ENCODE measurements around the gene DDR2.

DNA sequence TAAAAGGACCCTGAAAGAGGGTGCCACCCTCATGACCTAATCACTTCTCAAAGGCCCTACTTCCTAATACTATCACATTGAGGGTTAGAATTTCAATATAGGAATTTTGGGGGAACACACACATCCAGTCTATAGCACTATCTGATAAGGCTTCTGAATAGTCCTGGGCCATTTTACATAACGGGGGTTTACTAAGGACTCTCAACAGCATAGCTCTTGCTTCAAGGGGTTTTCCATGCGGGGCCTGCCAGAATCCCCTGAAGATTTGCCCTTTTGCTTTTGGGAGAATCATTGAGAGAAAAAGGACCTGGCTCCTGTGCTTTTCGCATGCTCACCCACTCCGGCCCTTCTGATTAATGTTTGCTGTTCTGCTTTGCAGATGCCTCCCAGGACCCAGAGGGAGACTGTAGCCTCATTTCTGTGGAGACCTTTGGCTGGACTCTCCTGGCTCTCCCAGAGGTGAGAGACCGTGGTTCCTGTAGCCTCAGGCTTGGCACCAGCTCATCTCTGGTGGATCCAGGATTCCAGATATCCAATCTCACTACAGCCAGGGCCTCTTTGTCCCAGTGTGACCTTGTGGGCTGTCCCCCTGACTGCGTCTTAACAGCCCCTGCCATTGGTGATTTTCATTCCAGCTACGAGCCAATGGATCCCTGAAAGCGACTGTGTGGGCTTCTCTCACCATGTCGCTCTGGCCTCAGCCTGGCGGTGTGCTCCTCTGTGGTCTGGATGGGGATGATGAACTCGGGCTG, 72.6 kb downstream of the DDR2 start:
- TF ChIP-seq, protein P1, sequence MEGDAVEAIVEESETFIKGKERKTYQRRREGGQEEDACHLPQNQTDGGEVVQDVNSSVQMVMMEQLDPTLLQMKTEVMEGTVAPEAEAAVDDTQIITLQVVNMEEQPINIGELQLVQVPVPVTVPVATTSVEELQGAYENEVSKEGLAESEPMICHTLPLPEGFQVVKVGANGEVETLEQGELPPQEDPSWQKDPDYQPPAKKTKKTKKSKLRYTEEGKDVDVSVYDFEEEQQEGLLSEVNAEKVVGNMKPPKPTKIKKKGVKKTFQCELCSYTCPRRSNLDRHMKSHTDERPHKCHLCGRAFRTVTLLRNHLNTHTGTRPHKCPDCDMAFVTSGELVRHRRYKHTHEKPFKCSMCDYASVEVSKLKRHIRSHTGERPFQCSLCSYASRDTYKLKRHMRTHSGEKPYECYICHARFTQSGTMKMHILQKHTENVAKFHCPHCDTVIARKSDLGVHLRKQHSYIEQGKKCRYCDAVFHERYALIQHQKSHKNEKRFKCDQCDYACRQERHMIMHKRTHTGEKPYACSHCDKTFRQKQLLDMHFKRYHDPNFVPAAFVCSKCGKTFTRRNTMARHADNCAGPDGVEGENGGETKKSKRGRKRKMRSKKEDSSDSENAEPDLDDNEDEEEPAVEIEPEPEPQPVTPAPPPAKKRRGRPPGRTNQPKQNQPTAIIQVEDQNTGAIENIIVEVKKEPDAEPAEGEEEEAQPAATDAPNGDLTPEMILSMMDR (conservative IDR thresholded peaks at IDR 0.05) = no peak
- no peak for TF ChIP-seq ZFX (IDR thresholded peaks at IDR 0.05)

Data from C4-2B (cell line).